HepG2 (cell line): Measurements from ENCODE around the gene PPCDC. TPM values are rescaled to one million over a fixed set of nuclear protein-coding genes. Genes with fewer than 3 reads are reported as not detected.

Experiments
- AKAP8 ChIP-seq: sonication (generic); formaldehyde crosslinking; IDR thresholded peaks from 2 replicates; pipeline ENCODE4 v1.5.1; 2020; ENCODE audit warnings: mild to moderate bottlenecking, missing genetic modification reagents
- ASH2L ChIP-seq: fragments of 300-600, 200-600 bp; sonication (generic); IDR thresholded peaks from 2 replicates; pipeline ENCODE4 v1.7.0; 2017; ENCODE audit warnings: low read depth, mild to moderate bottlenecking, moderate library complexity, mixed read lengths, low read length; ENCODE audit not compliant: insufficient read length
- CREM ChIP-seq, 2 experiments: sonication (generic) in 1 of 2; formaldehyde crosslinking in 1 of 2; IDR thresholded peaks; 2 replicates each; pipeline versions ENCODE4 v1.4.0 to v1.6.1; 2016 to 2020; ENCODE audit warnings: antibody characterized with exemption in 1 of 2, mild to moderate bottlenecking in 1 of 2, missing genetic modification reagents in 1 of 2
- GABPB1 ChIP-seq: IDR thresholded peaks from 2 replicates; pipeline ENCODE4 v1.6.1; 2016; ENCODE audit warnings: mild to moderate bottlenecking, missing genetic modification reagents, moderate library complexity, missing compliant biosample characterization
- MED1 ChIP-seq: sonication (generic); formaldehyde crosslinking; IDR thresholded peaks from 2 replicates; pipeline ENCODE4 v1.4.0; 2020; ENCODE audit warnings: missing genetic modification reagents
- MIER3 ChIP-seq: IDR thresholded peaks from 2 replicates; pipeline ENCODE4 v1.6.1; 2016; ENCODE audit warnings: missing compliant biosample characterization, borderline replicate concordance
- SOX13 ChIP-seq, 3 experiments: fragments of 450-650 bp in 1 of 3; sonication (generic) in 1 of 3; formaldehyde crosslinking in 1 of 3; IDR thresholded peaks in 2 of 3; conservative IDR thresholded peaks in 1 of 3; 2 replicates each; pipeline versions ENCODE4 v1.5.0 to v1.6.1; 2016 to 2020; ENCODE audit warnings: antibody characterized with exemption in 1 of 3, mild to moderate bottlenecking in 1 of 3, missing compliant biosample characterization in 1 of 3, missing genetic modification reagents in 1 of 3, moderate library complexity in 1 of 3
- SOX6 ChIP-seq, 2 experiments: fragments of 450-650 bp in 1 of 2; sonication (generic) in 1 of 2; formaldehyde crosslinking in 1 of 2; IDR thresholded peaks; 2 replicates each; pipeline versions ENCODE4 v1.4.0 to v1.6.1; 2017 to 2020; ENCODE audit warnings: antibody characterized with exemption in 1 of 2, mild to moderate bottlenecking in 1 of 2, missing genetic modification reagents in 1 of 2
- SRY ChIP-seq: sonication (generic); formaldehyde crosslinking; IDR thresholded peaks from 2 replicates; pipeline ENCODE4 v1.8.0; 2022; ENCODE audit warnings: mild to moderate bottlenecking, missing genetic modification reagents
- ZNF318 ChIP-seq: sonication (generic); formaldehyde crosslinking; IDR thresholded peaks from 2 replicates; pipeline ENCODE4 v1.4.0; 2020; ENCODE audit warnings: mild to moderate bottlenecking, missing genetic modification reagents
- ZNF709 ChIP-seq: sonication (generic); formaldehyde crosslinking; IDR thresholded peaks from 2 replicates; pipeline ENCODE4 v1.5.0; 2020; ENCODE audit warnings: mild to moderate bottlenecking, missing genetic modification reagents
- ZNF775 ChIP-seq: sonication (generic); formaldehyde crosslinking; IDR thresholded peaks from 2 replicates; pipeline ENCODE4 v1.4.0; 2020; ENCODE audit warnings: missing genetic modification reagents, mild to moderate bottlenecking, moderate library complexity, borderline replicate concordance
- polyA plus RNA-seq, 8 experiments: library from polyadenylated mRNA; depleted of rRNA in 3 of 8; stranded (reverse) in 7 of 8; unstranded in 1 of 8; fragments of >200 nt; fragmentation: Illumina TruSeq in 4 of 8; extraction: Trizol in 4 of 8; gene quantifications; 2 replicates each; pipeline versions ENCODE4 v1.2.1 to v1.2.3, GENCODE V29; 2011 to 2016; ENCODE audit warnings: low read depth in 4 of 8, missing spikeins in 1 of 8, mixed read lengths in 1 of 8; ENCODE audit not compliant: insufficient read depth in 1 of 8
- total RNA-seq, 5 experiments: library from RNA; depleted of rRNA; stranded (reverse); fragments of >200 nt; fragmentation: Illumina TruSeq; extraction: Trizol; gene quantifications; 2 replicates each; pipeline ENCODE4 v1.2.3, GENCODE V29; 2016; ENCODE audit warnings: low read depth in 1 of 5
- TF ChIP-seq, protein P1 (sequence below): sonication (generic); formaldehyde crosslinking; IDR thresholded peaks from 2 replicates; pipeline ENCODE4 v1.9.0; 2022; ENCODE audit warnings: low read depth, missing genetic modification reagents
- TF ChIP-seq, protein P2 (sequence below): sonication (generic); formaldehyde crosslinking; IDR thresholded peaks from 2 replicates; pipeline ENCODE4 v1.4.0; 2020; ENCODE audit warnings: missing genetic modification reagents

PPCDC gene
- total and polyA plus RNA-seq, 2 of the 13 experiments (the other 11 are each of a cell fraction or from before 2014, with no cell fraction given), result 12.3 to 12.8 TPM

- TF ChIP-seq SOX13 (IDR thresholded peaks at IDR 0.05) (no peak), SOX13 (CRISPR knock-in tag; conservative IDR thresholded peaks at IDR 0.05 in 1 of 2, IDR thresholded peaks at IDR 0.05 in 1 of 2) (no peak), ZNF775 (no peak), AKAP8 (CRISPR knock-in tag) (no peak; the same call in 1 of the 2 replicates), CREM (IDR thresholded peaks at IDR 0.05) (peak; percentile 96), CREM (CRISPR knock-in tag; IDR thresholded peaks at IDR 0.05) (no peak), ASH2L (peak; percentile 73), SOX6 (IDR thresholded peaks at IDR 0.05) (no peak), SOX6 (CRISPR knock-in tag; IDR thresholded peaks at IDR 0.05) (peak; percentile 67), ZNF709 (CRISPR knock-in tag) (0 out of 2 replicates have a peak, but pooled peaks have one; percentile 57), MED1 (CRISPR knock-in tag) (peak; percentile 51; the same call in 1 of the 2 replicates), GABPB1 (CRISPR knock-in tag) (peak; percentile 91), SRY (CRISPR knock-in tag) (no peak), MIER3 (CRISPR knock-in tag) (no peak; the same call in 1 of the 2 replicates), ZNF318 (CRISPR knock-in tag) (no peak)
- TF ChIP-seq, protein P1, sequence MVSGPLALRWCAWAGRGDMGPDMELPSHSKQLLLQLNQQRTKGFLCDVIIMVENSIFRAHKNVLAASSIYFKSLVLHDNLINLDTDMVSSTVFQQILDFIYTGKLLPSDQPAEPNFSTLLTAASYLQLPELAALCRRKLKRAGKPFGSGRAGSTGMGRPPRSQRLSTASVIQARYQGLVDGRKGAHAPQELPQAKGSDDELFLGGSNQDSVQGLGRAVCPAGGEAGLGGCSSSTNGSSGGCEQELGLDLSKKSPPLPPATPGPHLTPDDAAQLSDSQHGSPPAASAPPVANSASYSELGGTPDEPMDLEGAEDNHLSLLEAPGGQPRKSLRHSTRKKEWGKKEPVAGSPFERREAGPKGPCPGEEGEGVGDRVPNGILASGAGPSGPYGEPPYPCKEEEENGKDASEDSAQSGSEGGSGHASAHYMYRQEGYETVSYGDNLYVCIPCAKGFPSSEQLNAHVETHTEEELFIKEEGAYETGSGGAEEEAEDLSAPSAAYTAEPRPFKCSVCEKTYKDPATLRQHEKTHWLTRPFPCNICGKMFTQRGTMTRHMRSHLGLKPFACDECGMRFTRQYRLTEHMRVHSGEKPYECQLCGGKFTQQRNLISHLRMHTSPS (CRISPR knock-in tag), result no peak
- TF ChIP-seq, protein P2, sequence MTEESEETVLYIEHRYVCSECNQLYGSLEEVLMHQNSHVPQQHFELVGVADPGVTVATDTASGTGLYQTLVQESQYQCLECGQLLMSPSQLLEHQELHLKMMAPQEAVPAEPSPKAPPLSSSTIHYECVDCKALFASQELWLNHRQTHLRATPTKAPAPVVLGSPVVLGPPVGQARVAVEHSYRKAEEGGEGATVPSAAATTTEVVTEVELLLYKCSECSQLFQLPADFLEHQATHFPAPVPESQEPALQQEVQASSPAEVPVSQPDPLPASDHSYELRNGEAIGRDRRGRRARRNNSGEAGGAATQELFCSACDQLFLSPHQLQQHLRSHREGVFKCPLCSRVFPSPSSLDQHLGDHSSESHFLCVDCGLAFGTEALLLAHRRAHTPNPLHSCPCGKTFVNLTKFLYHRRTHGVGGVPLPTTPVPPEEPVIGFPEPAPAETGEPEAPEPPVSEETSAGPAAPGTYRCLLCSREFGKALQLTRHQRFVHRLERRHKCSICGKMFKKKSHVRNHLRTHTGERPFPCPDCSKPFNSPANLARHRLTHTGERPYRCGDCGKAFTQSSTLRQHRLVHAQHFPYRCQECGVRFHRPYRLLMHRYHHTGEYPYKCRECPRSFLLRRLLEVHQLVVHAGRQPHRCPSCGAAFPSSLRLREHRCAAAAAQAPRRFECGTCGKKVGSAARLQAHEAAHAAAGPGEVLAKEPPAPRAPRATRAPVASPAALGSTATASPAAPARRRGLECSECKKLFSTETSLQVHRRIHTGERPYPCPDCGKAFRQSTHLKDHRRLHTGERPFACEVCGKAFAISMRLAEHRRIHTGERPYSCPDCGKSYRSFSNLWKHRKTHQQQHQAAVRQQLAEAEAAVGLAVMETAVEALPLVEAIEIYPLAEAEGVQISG (CRISPR knock-in tag), result peak; percentile 88
These were observed at the start of gene PPCDC (continued) for GRCh38 chr15:75023181-75023871.
